Stomach (tissue), 4 donors: ENCODE results near the gene OLFML3.

ENCODE experiments used
- CTCF ChIP-seq, 7 experiments: fragments of 450-650 bp in 4 of 7; fragments of 200-600 bp in 3 of 7; sonication (generic) in 3 of 7; IDR thresholded peaks; one replicate each; pipeline ENCODE4 v1.5.1; 2016 to 2019; ENCODE audit warnings: antibody characterized with exemption in 7 of 7, control low read depth in 2 of 7, mild to moderate bottlenecking in 1 of 7
- EP300 ChIP-seq: sonication (generic); formaldehyde crosslinking; IDR thresholded peaks from one replicate; pipeline ENCODE4 v1.6.1; 2017; ENCODE audit warnings: antibody characterized with exemption
- POLR2A ChIP-seq, 4 donors: fragments of 450-650 bp; IDR thresholded peaks; one replicate each; pipeline ENCODE4 v1.6.1; 2016; ENCODE audit warnings: antibody characterized with exemption in 4 of 4, control low read depth in 2 of 4, mild to moderate bottlenecking in 1 of 4, moderate library complexity in 1 of 4
- POLR2AphosphoS5 ChIP-seq, 3 donors: sonication (generic); formaldehyde crosslinking; IDR thresholded peaks; one replicate each; pipeline ENCODE4 v1.6.1; 2016; ENCODE audit warnings: antibody characterized with exemption in 3 of 3

DNA sequence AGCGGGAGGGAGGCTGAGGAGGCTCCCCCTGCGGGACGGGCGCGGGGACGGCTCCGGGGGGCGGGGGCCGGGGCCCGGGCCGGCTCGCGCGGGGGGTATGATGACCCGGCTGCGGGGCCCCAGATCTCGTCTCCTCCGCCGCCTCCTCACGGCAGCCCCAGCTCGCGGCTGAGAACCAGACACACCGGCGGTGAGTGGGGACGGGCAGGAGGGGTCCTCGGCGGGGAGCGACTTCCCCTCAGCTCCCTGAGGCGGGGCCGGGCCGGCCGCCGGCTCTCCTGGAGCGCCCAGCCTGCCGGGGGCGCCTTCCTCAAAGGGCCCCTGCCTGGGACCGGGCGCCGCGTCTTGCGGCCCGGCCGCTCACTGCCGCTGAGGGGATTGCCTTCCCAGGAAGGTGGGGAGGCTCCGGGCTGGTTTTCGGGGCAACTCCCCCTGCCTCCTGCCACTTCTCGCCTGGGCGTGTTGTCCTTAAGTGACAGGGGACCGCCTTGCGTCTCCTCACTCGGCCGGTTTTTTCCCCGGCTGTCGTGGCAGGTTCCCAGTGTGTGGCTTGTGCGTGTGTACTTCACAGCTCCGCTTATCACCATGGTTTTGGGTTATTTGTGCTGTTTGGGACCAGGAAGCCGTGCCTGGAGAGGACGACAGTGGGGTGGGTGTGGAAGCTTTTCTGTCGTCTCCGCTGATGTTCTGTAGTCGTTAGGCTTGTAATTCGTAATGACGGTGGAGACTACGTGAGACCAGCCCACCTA, 49.4 kb upstream of the OLFML3 start:
- TF ChIP-seq CTCF (IDR thresholded peaks at IDR 0.05) (no peak), POLR2AphosphoS5 (IDR thresholded peaks at IDR 0.05) (peak in 1 of 3 donors; percentile 16), POLR2A (IDR thresholded peaks at IDR 0.05) (no peak), EP300 (no peak)
